T-helper 1 cell treated with Interleukin-12 subunit alpha and Interleukin-12 subunit beta and Interleukin-4 antibody, amounts not matched to agents 30 μg/mL and 1 μg/mL, for 36 hours (primary cell): ENCODE results near the gene GPR158.

Source experiments
- H3K27ac Mint-ChIP-seq: one replicate; pipeline ENCODE4 v1.8.0; 2021; ENCODE audit warnings: mild to moderate bottlenecking, mixed read lengths
- H3K27me3 Mint-ChIP-seq: one replicate; pipeline ENCODE4 v1.8.0; 2021; ENCODE audit warnings: low read depth, mixed read lengths
- H3K36me3 Mint-ChIP-seq: one replicate; pipeline ENCODE4 v1.8.0; 2021; ENCODE audit warnings: low read depth, mixed read lengths
- H3K4me1 Mint-ChIP-seq: one replicate; pipeline ENCODE4 v1.8.0; 2021; ENCODE audit warnings: low read depth, mixed read lengths
- H3K4me3 Mint-ChIP-seq: one replicate; pipeline ENCODE4 v1.8.0; 2021; ENCODE audit warnings: mild to moderate bottlenecking, moderate library complexity, mixed read lengths
- H3K9me3 Mint-ChIP-seq: one replicate; pipeline ENCODE4 v1.8.0; 2021; ENCODE audit warnings: mixed read lengths

Gene GPR158

DNA sequence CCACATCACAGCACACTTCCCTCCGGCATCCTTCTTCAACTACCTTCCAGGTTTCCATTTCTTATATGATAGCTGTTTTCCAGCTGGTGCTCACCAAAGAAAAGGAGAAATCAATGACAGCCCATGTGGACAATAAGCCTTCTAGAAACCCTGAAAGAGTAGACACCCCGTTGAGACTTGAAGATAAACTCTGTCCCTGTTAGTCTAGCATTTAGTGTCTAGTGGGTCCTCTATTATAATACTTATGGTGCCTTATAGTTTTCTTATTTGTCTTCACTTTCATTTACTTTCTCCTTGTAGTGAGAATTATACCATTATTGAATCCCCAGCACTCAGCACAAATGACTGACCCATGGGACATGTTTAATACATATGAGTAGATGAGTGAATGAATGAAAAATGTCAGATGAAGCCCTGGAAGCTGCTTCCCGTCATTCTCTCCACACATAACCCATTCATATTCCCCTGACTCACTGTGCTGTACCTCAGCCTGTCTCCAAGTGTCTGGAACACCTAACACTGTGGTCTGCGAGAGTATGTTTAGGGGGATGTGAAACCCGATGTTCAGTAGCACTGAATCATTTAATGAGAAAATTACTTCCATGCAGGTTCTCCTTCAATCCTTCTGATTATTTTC lies 377.6 kb downstream of the GPR158 start:
- Mint-ChIP-seq H3K27me3 (no peaks in the 10 kb centered on the region), H3K9me3 (no peaks in the 10 kb centered on the region), H3K27ac (no peak overlapping the region), H3K4me1 (no peaks in the 10 kb centered on the region), H3K36me3 (no peaks in the 10 kb centered on the region), H3K4me3 (no peak overlapping the region)

DNA sequence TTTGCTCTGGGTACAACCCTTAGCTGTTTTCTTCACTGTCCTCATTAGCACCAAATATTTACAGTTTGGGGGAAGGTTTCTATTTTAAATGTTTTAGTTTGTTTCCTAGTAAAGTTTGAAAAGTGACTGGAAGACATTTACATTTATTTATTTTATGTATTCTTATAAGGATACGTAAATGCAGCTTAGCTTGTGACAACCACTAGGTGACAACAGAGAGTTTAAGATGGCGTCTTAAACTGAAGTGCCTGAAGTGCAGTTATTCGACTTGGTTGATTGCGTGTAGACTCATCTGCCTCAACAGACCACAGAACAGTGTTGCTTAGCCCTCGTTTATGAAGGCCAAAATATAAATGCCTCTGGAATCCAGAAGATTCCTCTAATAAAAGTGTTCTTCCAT lies 381.1 kb downstream of the GPR158 start:
- H3K36me3 Mint-ChIP-seq, result no peaks in the 10 kb centered on the region
- no peaks in the 10 kb centered on the region for H3K9me3 Mint-ChIP-seq
- no peak overlapping the region for H3K4me3 Mint-ChIP-seq
- no peaks in the 10 kb centered on the region for H3K4me1 Mint-ChIP-seq
- no peak overlapping the region for H3K27ac Mint-ChIP-seq
- no peaks in the 10 kb centered on the region for H3K27me3 Mint-ChIP-seq

DNA sequence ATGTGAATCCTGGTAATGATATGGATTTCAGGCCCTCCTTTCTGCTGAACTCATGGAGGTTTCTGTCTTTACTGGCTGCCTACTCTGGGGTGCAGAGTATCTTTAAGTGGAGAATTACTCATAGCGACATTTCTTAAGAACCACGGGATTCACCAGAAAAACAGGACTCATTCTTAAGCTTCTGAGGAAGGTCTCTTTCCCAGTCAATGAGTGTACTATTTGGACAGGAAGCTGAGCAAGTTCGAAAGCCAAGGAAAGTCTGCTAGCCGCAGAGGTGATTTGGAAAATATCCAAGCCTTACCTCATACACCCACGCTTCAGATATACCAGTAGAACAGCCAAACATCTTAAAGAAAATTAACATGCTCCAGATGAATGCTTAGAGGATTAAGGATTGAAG lies 381.7 kb downstream of the GPR158 start:
- Mint-ChIP-seq H3K27ac (no peak overlapping the region), H3K27me3 (no peaks in the 10 kb centered on the region), H3K4me3 (no peak overlapping the region), H3K9me3 (no peaks in the 10 kb centered on the region), H3K4me1 (no peaks in the 10 kb centered on the region), H3K36me3 (no peaks in the 10 kb centered on the region)

DNA sequence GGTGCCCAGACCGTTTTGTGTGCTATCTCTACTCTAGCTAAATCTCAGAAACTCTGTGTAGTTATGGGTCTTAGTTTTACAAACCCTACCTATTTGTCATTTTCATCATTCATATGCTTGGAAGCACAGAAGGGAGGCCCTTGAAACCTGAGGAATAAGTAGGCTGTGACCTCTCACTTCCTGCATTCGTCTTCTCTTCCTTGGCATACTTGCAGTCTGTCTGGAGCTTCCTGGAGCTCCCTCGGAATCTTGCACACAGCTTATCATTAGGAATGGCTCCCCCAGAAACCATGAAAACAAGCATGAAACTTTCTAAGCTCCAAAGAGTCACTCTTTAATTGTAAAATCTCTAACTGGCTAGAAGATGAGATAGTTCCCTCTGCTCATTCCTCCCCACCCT lies 382.3 kb downstream of the GPR158 start:
- Mint-ChIP-seq H3K27me3 (no peaks in the 10 kb centered on the region), H3K4me3 (no peak overlapping the region), H3K27ac (no peak overlapping the region), H3K9me3 (no peaks in the 10 kb centered on the region), H3K36me3 (no peaks in the 10 kb centered on the region), H3K4me1 (no peaks in the 10 kb centered on the region)

DNA sequence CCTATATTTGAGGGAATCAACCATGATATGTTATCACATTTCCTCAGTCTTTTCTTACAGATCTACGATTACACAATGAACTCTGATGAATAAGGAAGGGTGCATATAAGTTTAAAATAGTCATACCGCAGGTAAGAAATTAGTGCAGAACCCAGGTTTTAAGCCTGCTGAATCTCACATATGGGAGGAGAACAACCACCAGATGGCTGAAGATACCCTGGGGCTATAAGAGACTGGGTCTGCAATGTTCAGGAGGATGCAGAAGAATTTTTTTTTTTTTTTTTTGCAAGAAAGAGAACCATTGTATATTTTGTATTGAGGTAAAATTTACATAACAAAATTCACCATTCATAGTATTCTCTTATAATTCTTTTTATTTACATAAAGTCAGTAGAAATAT lies 387.0 kb downstream of the GPR158 start:
- Mint-ChIP-seq H3K27ac (no peak overlapping the region), H3K4me3 (no peak overlapping the region), H3K36me3 (no peaks in the 10 kb centered on the region), H3K27me3 (no peaks in the 10 kb centered on the region), H3K4me1 (no peaks in the 10 kb centered on the region), H3K9me3 (no peaks in the 10 kb centered on the region)

DNA sequence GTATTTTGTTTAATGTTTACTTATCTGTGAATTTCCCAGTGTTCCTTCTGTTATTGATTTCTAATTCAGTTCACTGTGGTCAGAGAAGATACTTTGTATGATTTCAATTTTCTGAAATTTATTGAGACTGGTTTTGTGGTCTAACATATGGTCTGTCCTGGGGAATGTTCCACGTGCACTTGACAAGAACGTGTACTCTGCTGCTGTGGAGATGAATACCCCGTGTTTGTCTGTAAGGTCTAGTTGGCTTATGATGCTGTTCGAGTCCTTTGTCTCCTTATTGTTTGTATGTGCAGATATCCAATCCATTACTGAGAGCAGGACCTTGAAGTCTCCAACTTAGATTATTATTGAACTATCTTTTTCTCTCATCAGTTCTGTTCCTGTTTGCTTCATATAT lies 387.7 kb downstream of the GPR158 start:
- no peaks in the 10 kb centered on the region for H3K9me3 Mint-ChIP-seq
- no peak overlapping the region for H3K4me3 Mint-ChIP-seq
- H3K36me3 Mint-ChIP-seq, result no peaks in the 10 kb centered on the region
- H3K27ac Mint-ChIP-seq, result no peak overlapping the region
- no peaks in the 10 kb centered on the region for H3K27me3 Mint-ChIP-seq
- H3K4me1 Mint-ChIP-seq, result no peaks in the 10 kb centered on the region

DNA sequence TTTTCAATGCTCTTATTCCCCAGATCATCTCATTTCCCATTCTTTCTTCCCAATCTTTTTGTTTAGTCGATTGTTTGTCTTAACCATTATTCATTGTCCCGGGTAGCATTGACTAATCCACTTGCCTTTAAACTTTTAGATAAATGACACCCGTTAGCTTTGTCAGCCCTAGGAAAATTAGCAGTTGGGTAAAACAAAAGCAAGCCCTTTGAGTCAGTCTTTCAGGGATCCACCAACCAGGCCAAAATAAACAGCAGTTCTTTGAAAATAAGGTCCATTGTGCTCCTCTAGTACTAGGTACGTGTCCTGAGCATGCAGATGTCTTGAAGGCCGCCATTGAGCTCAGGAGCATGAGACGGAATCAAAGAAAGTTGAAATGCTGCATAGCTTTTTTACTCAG lies 389.6 kb downstream of the GPR158 start:
- no peak overlapping the region for H3K4me3 Mint-ChIP-seq
- no peaks in the 10 kb centered on the region for H3K36me3 Mint-ChIP-seq

DNA sequence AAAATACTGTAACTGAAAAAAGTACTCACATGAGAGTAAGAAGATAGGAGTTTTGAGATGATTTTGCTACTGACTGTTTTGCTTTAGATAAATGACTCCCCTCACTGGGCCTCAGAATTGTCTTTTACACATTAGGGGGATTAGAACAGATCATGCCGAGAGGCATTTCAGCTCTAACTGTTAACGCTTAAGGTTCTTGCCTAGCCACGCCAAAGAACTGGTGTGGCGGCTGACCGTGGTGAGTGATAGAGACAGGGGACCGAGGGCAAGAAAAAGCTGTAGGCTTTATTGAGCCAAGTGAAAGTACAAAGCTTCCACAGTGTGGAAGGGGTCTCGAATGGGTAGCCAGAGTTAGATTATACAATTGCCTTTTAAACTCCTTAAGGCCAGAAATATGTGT lies 390.8 kb downstream of the GPR158 start:
- Mint-ChIP-seq H3K4me1 (no peaks in the 10 kb centered on the region), H3K9me3 (no peaks in the 10 kb centered on the region), H3K27ac (no peak overlapping the region), H3K27me3 (no peaks in the 10 kb centered on the region), H3K36me3 (no peaks in the 10 kb centered on the region), H3K4me3 (no peak overlapping the region)

More for the DNA sequence above, 389.6 kb downstream of the GPR158 start:
- Mint-ChIP-seq H3K27ac (no peak overlapping the region), H3K4me1 (no peaks in the 10 kb centered on the region), H3K27me3 (no peaks in the 10 kb centered on the region), H3K9me3 (no peaks in the 10 kb centered on the region)

DNA sequence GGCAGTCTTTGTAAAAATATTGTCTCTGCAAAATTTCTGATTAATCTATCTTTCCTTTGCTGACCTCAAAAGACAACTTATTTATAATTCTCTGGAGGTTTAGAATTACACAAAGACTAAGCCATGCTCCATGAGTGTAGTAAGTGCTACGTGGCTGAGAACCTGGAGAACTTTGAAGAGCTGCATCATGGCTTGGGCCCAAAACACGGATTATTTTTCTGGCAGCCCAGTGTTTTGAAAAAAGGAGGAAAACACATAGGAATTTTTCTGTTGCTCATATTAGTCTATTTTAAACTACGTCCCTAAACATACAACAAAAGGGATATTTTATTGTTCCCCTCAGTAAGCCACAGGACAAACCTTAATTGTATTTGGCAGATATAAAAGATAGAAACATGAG lies 398.5 kb downstream of the GPR158 start:
- no peaks in the 10 kb centered on the region for H3K9me3 Mint-ChIP-seq
- H3K4me3 Mint-ChIP-seq, result no peak overlapping the region
- H3K4me1 Mint-ChIP-seq, result no peaks in the 10 kb centered on the region
- H3K27ac Mint-ChIP-seq, result no peak overlapping the region
- no peaks in the 10 kb centered on the region for H3K27me3 Mint-ChIP-seq
- H3K36me3 Mint-ChIP-seq, result no peaks in the 10 kb centered on the region

DNA sequence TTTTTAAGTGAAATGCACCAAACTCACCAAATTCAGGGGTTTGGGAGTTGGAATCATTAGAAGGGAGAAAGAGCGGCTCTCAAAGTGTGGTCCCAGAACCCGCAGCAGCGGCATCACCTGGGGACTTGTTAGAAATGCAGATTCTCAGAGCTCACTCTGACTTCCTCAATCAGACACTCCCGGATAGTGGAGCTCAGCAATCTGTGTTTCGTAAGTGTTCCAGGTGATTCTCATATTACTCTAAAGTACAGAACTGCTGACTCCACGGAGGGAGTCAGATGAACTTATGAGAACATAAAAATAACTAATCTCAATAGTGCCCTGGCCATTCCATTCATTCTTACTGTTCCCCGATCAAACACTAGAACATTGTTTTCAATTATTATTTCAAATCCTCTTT lies 400.5 kb downstream of the GPR158 start:
- no peaks in the 10 kb centered on the region for H3K4me1 Mint-ChIP-seq
- H3K4me3 Mint-ChIP-seq, result no peak overlapping the region
- H3K27ac Mint-ChIP-seq, result no peak overlapping the region
- H3K36me3 Mint-ChIP-seq, result no peaks in the 10 kb centered on the region
- H3K9me3 Mint-ChIP-seq, result no peaks in the 10 kb centered on the region
- no peaks in the 10 kb centered on the region for H3K27me3 Mint-ChIP-seq

DNA sequence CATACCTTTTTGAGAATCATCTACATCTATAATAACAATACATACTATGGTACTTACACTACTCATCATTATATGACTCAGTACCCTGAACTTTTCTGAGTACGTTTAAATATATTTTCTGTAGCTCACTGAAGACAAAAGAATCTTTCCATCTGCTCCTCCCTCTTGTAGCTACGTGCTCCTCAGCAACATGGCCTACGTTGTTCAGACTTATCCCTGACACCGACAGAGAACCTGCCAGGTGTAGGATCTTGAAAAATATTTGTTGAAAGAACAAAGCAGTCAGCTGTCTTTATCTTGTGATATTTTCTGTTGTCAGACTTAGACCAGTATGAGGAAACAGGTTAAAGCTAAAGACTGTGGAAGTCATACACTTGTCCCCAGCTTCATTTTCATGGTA lies 403.3 kb downstream of the GPR158 start:
- Mint-ChIP-seq H3K4me3 (no peak overlapping the region), H3K9me3 (no peaks in the 10 kb centered on the region), H3K4me1 (no peaks in the 10 kb centered on the region), H3K27ac (no peak overlapping the region), H3K27me3 (no peaks in the 10 kb centered on the region), H3K36me3 (no peaks in the 10 kb centered on the region)

DNA sequence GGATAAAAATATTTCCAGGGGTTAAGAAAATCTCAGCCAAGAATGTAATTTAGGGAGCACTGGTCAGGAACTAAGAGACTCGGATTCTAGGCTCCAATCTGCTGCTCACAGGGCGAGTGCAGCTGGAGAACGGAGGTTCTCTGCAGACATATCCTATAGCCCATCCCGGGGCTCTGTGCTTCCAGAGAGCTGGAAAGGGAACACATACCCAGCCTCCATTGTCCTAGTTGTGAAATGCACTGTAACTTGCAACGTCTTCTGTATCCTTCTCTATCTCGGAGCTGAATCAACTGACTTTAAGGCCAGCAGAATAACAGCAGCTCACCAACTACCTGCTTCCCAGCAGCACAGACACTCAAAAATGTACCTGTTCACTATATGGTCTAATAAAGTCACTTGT lies 408.2 kb downstream of the GPR158 start:
- H3K36me3 Mint-ChIP-seq, result no peaks in the 10 kb centered on the region
- H3K27me3 Mint-ChIP-seq, result no peaks in the 10 kb centered on the region
- peaks cover 14% of the 10 kb centered on the region for H3K9me3 Mint-ChIP-seq
- H3K27ac Mint-ChIP-seq, result no peak overlapping the region
- H3K4me3 Mint-ChIP-seq, result no peak overlapping the region
- no peaks in the 10 kb centered on the region for H3K4me1 Mint-ChIP-seq

DNA sequence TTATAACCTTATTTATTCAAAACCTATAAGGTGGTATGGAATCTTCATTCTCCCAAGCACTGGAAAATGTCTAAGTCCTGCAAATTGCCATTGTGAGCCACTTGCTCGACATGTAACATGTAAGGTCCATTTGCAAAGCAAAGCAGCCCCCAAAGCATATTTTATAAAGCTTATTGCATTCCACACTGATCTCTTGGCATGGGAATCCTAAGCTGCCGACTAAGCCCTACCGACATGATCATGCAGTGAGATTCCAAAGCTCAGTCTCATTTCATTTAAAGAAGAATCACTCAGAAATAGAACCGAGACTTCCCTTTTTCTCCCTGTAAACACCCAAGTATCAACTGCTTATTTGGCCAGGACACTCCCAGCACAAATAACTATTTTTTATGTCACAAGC lies 425.9 kb downstream of the GPR158 start:
- H3K4me3 Mint-ChIP-seq, result no peak overlapping the region
- peaks cover 11% of the 10 kb centered on the region for H3K9me3 Mint-ChIP-seq
- no peaks in the 10 kb centered on the region for H3K27me3 Mint-ChIP-seq
- no peak overlapping the region for H3K27ac Mint-ChIP-seq
- no peaks in the 10 kb centered on the region for H3K4me1 Mint-ChIP-seq
- H3K36me3 Mint-ChIP-seq, result no peaks in the 10 kb centered on the region

DNA sequence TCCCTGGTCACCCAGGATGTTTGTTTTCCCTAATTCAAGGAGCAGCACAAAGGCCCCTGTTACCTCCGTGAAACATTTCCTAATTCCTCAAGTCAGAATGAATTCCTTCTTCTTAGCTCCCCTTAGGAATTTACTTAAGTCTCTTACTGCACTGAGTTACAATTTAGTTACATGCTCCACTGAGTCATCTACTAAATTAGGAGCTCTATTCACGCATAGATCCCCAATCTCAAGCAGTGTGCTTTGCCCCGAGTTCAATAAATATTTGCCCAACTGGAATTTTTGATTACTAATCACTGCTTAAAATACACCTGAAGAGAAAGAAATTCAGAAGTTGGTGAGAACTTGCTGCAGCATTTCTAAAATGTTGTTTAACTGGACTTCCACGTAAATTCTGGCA lies 429.8 kb downstream of the GPR158 start:
- Mint-ChIP-seq H3K4me3 (no peak overlapping the region), H3K4me1 (no peaks in the 10 kb centered on the region), H3K27me3 (no peaks in the 10 kb centered on the region), H3K36me3 (no peaks in the 10 kb centered on the region), H3K9me3 (no peaks in the 10 kb centered on the region), H3K27ac (no peak overlapping the region)

DNA sequence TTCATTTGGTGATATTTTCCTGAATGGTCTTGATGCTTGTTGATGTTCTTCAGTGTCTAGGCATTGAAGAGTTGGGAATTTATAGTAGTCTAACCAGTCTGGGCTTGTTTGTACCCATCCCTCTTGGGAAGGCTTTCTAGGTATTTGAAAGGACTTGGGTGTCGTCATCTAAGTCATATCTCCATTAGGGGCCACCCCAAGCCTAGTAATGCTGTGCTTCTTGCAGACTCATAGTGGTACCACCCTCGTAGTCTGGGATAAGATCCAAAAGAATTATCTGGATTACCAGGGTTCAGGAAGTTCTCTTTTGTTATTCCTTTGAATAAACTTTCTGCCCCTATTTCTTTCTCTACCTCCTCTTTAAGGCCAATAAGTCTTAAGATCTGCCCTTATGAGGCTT lies 439.9 kb downstream of the GPR158 start:
- Mint-ChIP-seq H3K4me3 (no peak overlapping the region), H3K9me3 (peaks cover 4% of the 10 kb centered on the region), H3K27ac (no peak overlapping the region), H3K36me3 (no peaks in the 10 kb centered on the region), H3K4me1 (no peaks in the 10 kb centered on the region), H3K27me3 (no peaks in the 10 kb centered on the region)

DNA sequence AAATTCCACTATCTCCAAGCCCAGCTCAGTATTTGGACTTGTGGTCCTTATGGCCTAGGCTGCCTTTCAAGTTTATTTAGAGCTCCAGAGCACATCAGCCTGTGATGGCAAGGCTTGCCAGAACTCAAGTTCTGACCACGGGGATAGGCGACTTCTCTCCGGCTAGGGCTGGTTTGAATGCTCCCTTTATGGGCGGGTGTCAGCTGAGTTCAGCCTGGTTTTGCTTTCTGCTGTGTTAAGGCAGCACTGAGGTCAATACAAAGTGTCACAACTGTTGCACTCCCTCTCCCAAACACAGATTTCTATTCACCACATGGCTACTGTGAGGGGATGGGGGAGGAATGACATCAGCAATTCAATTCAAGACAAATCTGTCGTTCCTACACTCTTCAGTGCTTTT lies 441.1 kb downstream of the GPR158 start:
- Mint-ChIP-seq H3K27ac (no peak overlapping the region), H3K27me3 (no peaks in the 10 kb centered on the region), H3K4me1 (no peaks in the 10 kb centered on the region), H3K9me3 (peaks cover 4% of the 10 kb centered on the region), H3K36me3 (no peaks in the 10 kb centered on the region), H3K4me3 (no peak overlapping the region)
